GM19099 (cell line): ENCODE measurements around the gene FIBP.

Experiments
- POLR2A ChIP-seq: IDR thresholded peaks from 3 replicates; pipeline ENCODE4 v1.6.1; 2011; ENCODE audit warnings: low read depth; ENCODE audit not compliant: insufficient read length; ENCODE audit errors: extremely low read depth

FIBP gene

GRCh38 chr11:65885231-65885630, 3.0 kb downstream of the FIBP start:
- TF ChIP-seq POLR2A, result no peak

GRCh38 chr11:65884716-65885092, 3.6 kb downstream of the FIBP start:
- no peak for TF ChIP-seq POLR2A

- TF ChIP-seq POLR2A, result no peak
Observed at GRCh38 chr11:65883786-65884715, 4.2 kb downstream of the FIBP start.

- TF ChIP-seq POLR2A, result no peak
Observed at GRCh38 chr11:65883058-65883761, 5.1 kb downstream of the FIBP start.

- TF ChIP-seq POLR2A, result no peak
Observed at GRCh38 chr11:65882120-65883057, 5.9 kb downstream of the FIBP start.

- TF ChIP-seq POLR2A, result no peak
Observed at GRCh38 chr11:65880844-65881421, 7.3 kb downstream of the FIBP start.

- TF ChIP-seq POLR2A, result no peak
Observed at GRCh38 chr11:65880027-65880426, 8.2 kb downstream of the FIBP start.

GRCh38 chr11:65879617-65880016, 8.7 kb downstream of the FIBP start, which contains the start of gene CTSW:
Gene CTSW (plus strand): TSS chr11:65879837. CDS start chr11:65879855, 18 bp downstream.
- no peak for TF ChIP-seq POLR2A

- peak; percentile 81 for TF ChIP-seq POLR2A
Observed at GRCh38 chr11:65873318-65874156, 14.7 kb downstream of the FIBP start.

GRCh38 chr11:65872586-65873317, 15.5 kb downstream of the FIBP start, which contains the start of gene EFEMP2:
Gene EFEMP2 (minus strand): TSS chr11:65872800. CDS start chr11:65872354, 446 bp downstream.
- no peak for TF ChIP-seq POLR2A

GRCh38 chr11:65871811-65872548, 16.3 kb downstream of the FIBP start:
- no peak for TF ChIP-seq POLR2A
